Caco-2 (cell line): ENCODE results near the gene SOX2. TPM values are rescaled to one million over a fixed set of nuclear protein-coding genes. Genes with fewer than 3 reads are reported as not detected.

Source experiments
- BruUV-seq: library from RNA; stranded (reverse); fragments of 400-500 nt; replicated peaks from 2 replicates; lab custom pipeline; 2021; lab: Mats Ljungman, UMichigan
- CTCF ChIA-PET: fragments of 300-600 bp; sonication (Branson Sonifier 250); formaldehyde crosslinking; loops from one replicate; lab custom pipeline; 2022; ENCODE audit warnings: antibody characterized with exemption; lab: Charles Lee
- POLR2A ChIA-PET: fragments of 300-600 bp; sonication (Branson Sonifier 250); formaldehyde crosslinking; loops from one replicate; lab custom pipeline; 2022; ENCODE audit warnings: antibody characterized with exemption; lab: Charles Lee
- DNase-seq, 2 experiments: peaks; one replicate each; pipeline versions ENCODE4 v3.0.0 to v3.0.0-alpha.2; 2020 to 2022
- H3K27me3 ChIP-seq: replicated peaks from 2 replicates; pipeline ENCODE4 v1.6.0; 2011; ENCODE audit warnings: low read length; ENCODE audit not compliant: control insufficient read depth, insufficient read depth
- H3K36me3 ChIP-seq: 2 replicates; pipeline ENCODE4 v1.5.1; 2011; ENCODE audit warnings: low read length; ENCODE audit not compliant: control insufficient read depth, insufficient read depth
- H3K4me1 ChIP-seq: fragments of 250-450 bp; sonication (Bioruptor Pico); 2 replicates; pipeline ENCODE4 v1.5.1; 2020; ENCODE audit warnings: mild to moderate bottlenecking
- H3K4me3 ChIP-seq: 2 replicates; pipeline ENCODE4 v1.5.1; 2011; ENCODE audit warnings: low read depth, mild to moderate bottlenecking, control low read depth, low read length
- H3K9me3 ChIP-seq: fragments of 250-450 bp; sonication (Bioruptor Pico); 2 replicates; pipeline ENCODE4 v1.5.1; 2020; ENCODE audit warnings: mild to moderate bottlenecking, moderate library complexity
- H3K27ac Mint-ChIP-seq: one replicate; pipeline ENCODE4 v1.8.0; 2022; ENCODE audit warnings: mixed read lengths; ENCODE audit not compliant: unreplicated experiment
- H3K27me3 Mint-ChIP-seq: one replicate; pipeline ENCODE4 v1.8.0; 2022; ENCODE audit warnings: mixed read lengths; ENCODE audit not compliant: insufficient read depth, unreplicated experiment
- H3K36me3 Mint-ChIP-seq: one replicate; pipeline ENCODE4 v1.8.0; 2022; ENCODE audit warnings: mild to moderate bottlenecking, mixed read lengths; ENCODE audit not compliant: insufficient read depth, unreplicated experiment
- H3K4me1 Mint-ChIP-seq: one replicate; pipeline ENCODE4 v1.8.0; 2022; ENCODE audit warnings: low read depth, mixed read lengths; ENCODE audit not compliant: unreplicated experiment
- H3K4me3 Mint-ChIP-seq: one replicate; pipeline ENCODE4 v1.8.0; 2022; ENCODE audit warnings: mild to moderate bottlenecking, moderate library complexity, mixed read lengths; ENCODE audit not compliant: unreplicated experiment
- H3K9me3 Mint-ChIP-seq: one replicate; pipeline ENCODE4 v1.8.0; 2022; ENCODE audit warnings: mixed read lengths; ENCODE audit not compliant: unreplicated experiment
- intact Hi-C: fragments of 100-400 bp; cut with micrococcal nuclease; formaldehyde crosslinking; loops from one replicate; pipeline ENCODE4 v1.10.0; 2022; ENCODE audit not compliant: unreplicated experiment
- total RNA-seq: library from RNA; stranded (reverse); gene quantifications from 2 replicates; pipeline ENCODE4 v1.2.3, GENCODE V29; 2022
- TF ChIP-seq, protein P1 (sequence below), 2 experiments: fragments of 200-600 bp in 1 of 2; IDR thresholded peaks; 1 replicate in 1 of 2; 2 replicates in 1 of 2; pipeline versions ENCODE4 v1.5.1 to v1.8.0; 2011 to 2022; ENCODE audit warnings: antibody characterized with exemption in 1 of 2, control low read depth in 1 of 2, inconsistent platforms in 1 of 2, low read depth in 1 of 2, low read length in 1 of 2, mild to moderate bottlenecking in 1 of 2, moderate library complexity in 1 of 2; ENCODE audit not compliant: insufficient read depth in 1 of 2, severe bottlenecking in 1 of 2, unreplicated experiment in 1 of 2

Gene SOX2
- total RNA-seq, 1 experiment from 2014 or later, result 34.1 TPM

DNA sequence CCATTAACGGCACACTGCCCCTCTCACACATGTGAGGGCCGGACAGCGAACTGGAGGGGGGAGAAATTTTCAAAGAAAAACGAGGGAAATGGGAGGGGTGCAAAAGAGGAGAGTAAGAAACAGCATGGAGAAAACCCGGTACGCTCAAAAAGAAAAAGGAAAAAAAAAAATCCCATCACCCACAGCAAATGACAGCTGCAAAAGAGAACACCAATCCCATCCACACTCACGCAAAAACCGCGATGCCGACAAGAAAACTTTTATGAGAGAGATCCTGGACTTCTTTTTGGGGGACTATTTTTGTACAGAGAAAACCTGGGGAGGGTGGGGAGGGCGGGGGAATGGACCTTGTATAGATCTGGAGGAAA, 1.5 kb downstream of the SOX2 start:
- TF ChIP-seq, protein P1, sequence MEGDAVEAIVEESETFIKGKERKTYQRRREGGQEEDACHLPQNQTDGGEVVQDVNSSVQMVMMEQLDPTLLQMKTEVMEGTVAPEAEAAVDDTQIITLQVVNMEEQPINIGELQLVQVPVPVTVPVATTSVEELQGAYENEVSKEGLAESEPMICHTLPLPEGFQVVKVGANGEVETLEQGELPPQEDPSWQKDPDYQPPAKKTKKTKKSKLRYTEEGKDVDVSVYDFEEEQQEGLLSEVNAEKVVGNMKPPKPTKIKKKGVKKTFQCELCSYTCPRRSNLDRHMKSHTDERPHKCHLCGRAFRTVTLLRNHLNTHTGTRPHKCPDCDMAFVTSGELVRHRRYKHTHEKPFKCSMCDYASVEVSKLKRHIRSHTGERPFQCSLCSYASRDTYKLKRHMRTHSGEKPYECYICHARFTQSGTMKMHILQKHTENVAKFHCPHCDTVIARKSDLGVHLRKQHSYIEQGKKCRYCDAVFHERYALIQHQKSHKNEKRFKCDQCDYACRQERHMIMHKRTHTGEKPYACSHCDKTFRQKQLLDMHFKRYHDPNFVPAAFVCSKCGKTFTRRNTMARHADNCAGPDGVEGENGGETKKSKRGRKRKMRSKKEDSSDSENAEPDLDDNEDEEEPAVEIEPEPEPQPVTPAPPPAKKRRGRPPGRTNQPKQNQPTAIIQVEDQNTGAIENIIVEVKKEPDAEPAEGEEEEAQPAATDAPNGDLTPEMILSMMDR (IDR thresholded peaks at IDR 0.05; ENCODE audit: insufficient read depth in 1 of 2, low read depth in 1 of 2, low read length in 1 of 2, severe bottlenecking in 1 of 2, unreplicated experiment in 1 of 2), result no peak
- Mint-ChIP-seq H3K27me3 (no peaks in the 10 kb centered on the region), H3K36me3 (peaks cover 7% of the 10 kb centered on the region)

DNA sequence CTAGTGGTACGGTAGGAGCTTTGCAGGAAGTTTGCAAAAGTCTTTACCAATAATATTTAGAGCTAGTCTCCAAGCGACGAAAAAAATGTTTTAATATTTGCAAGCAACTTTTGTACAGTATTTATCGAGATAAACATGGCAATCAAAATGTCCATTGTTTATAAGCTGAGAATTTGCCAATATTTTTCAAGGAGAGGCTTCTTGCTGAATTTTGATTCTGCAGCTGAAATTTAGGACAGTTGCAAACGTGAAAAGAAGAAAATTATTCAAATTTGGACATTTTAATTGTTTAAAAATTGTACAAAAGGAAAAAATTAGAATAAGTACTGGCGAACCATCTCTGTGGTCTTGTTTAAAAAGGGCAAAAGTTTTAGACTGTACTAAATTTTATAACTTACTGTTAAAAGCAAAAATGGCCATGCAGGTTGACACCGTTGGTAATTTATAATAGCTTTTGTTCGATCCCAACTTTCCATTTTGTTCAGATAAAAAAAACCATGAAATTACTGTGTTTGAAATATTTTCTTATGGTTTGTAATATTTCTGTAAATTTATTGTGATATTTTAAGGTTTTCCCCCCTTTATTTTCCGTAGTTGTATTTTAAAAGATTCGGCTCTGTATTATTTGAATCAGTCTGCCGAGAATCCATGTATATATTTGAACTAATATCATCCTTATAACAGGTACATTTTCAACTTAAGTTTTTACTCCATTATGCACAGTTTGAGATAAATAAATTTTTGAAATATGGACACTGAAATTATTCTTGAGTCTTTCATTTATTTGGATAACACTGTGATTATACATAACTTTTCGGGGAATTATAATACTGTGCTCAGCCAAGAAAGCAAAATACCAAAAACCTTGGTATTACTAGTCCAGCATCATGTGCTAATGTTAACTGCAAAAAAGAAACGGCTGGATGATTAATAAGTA, 2.2 kb downstream of the SOX2 start:
- TF ChIP-seq, protein P1 (IDR thresholded peaks at IDR 0.05; ENCODE audit: insufficient read depth in 1 of 2, low read depth in 1 of 2, low read length in 1 of 2, severe bottlenecking in 1 of 2, unreplicated experiment in 1 of 2), result no peak
- Histone ChIP-seq H3K4me3 (peak overlapping the region; percentile 78), H3K4me1 (peaks cover 18% of the 10 kb centered on the region), H3K9me3 (no peaks in the 10 kb centered on the region), H3K27me3 (no peaks in the 10 kb centered on the region), H3K36me3 (no peaks in the 10 kb centered on the region)
- Mint-ChIP-seq H3K27me3 (no peaks in the 10 kb centered on the region), H3K36me3 (peaks cover 7% of the 10 kb centered on the region), H3K9me3 (no peaks in the 10 kb centered on the region), H3K4me1 (peaks cover 13% of the 10 kb centered on the region), H3K27ac (no peak overlapping the region), H3K4me3 (no peak overlapping the region)
- DNase-seq, result no peak
- POLR2A ChIA-PET, result no interaction called here
- CTCF ChIA-PET, result no interaction called here
- TSS peak; percentile 85 for BruUV-seq
- intact Hi-C loops, result loop anchor here (5.0 kb wide), 1 partner anchor 448 kb away; no protein-coding TSS in a partner anchor

More for the DNA sequence above, 1.5 kb downstream of the SOX2 start:
- peaks cover 18% of the 10 kb centered on the region for H3K4me1 ChIP-seq
- no peaks in the 10 kb centered on the region for H3K9me3 ChIP-seq
- POLR2A ChIA-PET, result no interaction called here
- Mint-ChIP-seq H3K9me3 (no peaks in the 10 kb centered on the region), H3K4me3 (no peak overlapping the region), H3K4me1 (peaks cover 8% of the 10 kb centered on the region), H3K27ac (peak overlapping the region; percentile 82)
- H3K27me3 ChIP-seq, result no peaks in the 10 kb centered on the region
- peak overlapping the region; percentile 78 for H3K4me3 ChIP-seq
- H3K36me3 ChIP-seq, result no peaks in the 10 kb centered on the region
- CTCF ChIA-PET, result no interaction called here
- DNase-seq, result no peak
- intact Hi-C loops, result loop anchor here (5.0 kb wide), 1 partner anchor 449 kb away; no protein-coding TSS in a partner anchor
- no TSS peak for BruUV-seq

DNA sequence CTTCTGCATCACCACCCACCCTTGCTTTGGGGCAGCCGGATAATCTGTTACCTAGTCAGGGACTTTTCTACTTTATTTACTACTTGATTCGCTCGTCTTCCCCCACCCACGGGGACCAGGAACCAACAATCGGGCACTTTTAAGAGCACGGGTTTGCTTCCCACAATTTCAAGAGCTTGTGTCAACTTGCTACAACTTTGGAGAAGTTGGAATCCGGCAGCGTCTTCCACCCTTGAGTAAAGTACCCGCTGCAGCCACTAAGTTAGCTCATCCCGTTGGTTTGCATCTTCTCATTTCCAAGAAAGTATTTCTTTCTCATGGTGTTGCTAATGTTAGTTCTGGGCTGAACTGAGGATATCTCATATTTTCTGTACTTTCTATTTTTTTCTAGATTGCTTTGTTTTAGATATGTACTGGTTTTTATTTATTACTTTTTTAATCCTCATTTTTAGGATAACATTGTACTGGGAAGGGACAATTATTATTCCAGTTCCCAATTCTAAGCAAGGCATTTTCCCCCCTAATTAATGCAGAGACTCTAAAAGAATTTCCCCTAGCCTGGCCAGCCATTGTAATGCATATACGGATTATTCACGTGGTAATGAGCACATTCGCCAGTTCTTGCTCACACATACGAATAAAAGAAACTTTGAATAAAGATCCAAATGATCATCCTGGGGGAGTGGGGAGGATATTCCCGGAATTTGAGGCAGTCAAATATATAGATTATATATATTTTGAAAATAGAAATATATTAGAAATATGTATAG, 4.0 kb downstream of the SOX2 start:
- peaks cover 5% of the 10 kb centered on the region for H3K4me1 Mint-ChIP-seq
- H3K4me3 Mint-ChIP-seq, result no peak overlapping the region
- TF ChIP-seq, protein P1 (IDR thresholded peaks at IDR 0.05; ENCODE audit: insufficient read depth in 1 of 2, low read depth in 1 of 2, low read length in 1 of 2, severe bottlenecking in 1 of 2, unreplicated experiment in 1 of 2), result no peak
- H3K27me3 Mint-ChIP-seq, result no peaks in the 10 kb centered on the region
- POLR2A ChIA-PET, result no interaction called here
- intact Hi-C loops, result no loop called here
- peaks cover 7% of the 10 kb centered on the region for H3K36me3 Mint-ChIP-seq
- H3K9me3 Mint-ChIP-seq, result no peaks in the 10 kb centered on the region
- Histone ChIP-seq H3K9me3 (no peaks in the 10 kb centered on the region), H3K36me3 (no peaks in the 10 kb centered on the region), H3K4me1 (peaks cover 10% of the 10 kb centered on the region; the same call in 1 of the 2 replicates), H3K4me3 (no peak overlapping the region), H3K27me3 (no peaks in the 10 kb centered on the region)
- H3K27ac Mint-ChIP-seq, result no peak overlapping the region
- no peak for DNase-seq
- no TSS peak for BruUV-seq
- CTCF ChIA-PET, result no interaction called here
